BJ (cell line): ENCODE data around the gene CPEB2. TPM values are rescaled to one million over a fixed set of nuclear protein-coding genes. Genes with fewer than 3 reads are reported as not detected.

Experiments
- CTCF ChIA-PET: fragments of 350-600 bp; formaldehyde crosslinking; extraction: SDS; loops from one replicate; lab custom pipeline; 2021; ENCODE audit warnings: antibody characterized with exemption, inconsistent platforms; lab: Yijun Ruan, JAX
- POLR2A ChIA-PET: fragments of 300-600 bp; sonication (Branson Sonifier 250); formaldehyde crosslinking; extraction: SDS; loops from one replicate; lab custom pipeline; 2021; ENCODE audit warnings: antibody characterized with exemption; lab: Charles Lee
- DNase-seq: peaks from one replicate; pipeline ENCODE4 v3.0.0-alpha.2; 2011; ENCODE audit warnings: low read depth
- H3K27me3 ChIP-seq: 2 replicates; pipeline ENCODE4 v1.6.0; 2011; ENCODE audit warnings: low read length; ENCODE audit not compliant: control insufficient read depth, insufficient read depth
- H3K36me3 ChIP-seq: 2 replicates; pipeline ENCODE4 v1.5.1; 2011; ENCODE audit warnings: low read length; ENCODE audit not compliant: control insufficient read depth, insufficient read depth
- H3K4me3 ChIP-seq: 2 replicates; pipeline ENCODE4 v1.5.1; 2011; ENCODE audit warnings: low read depth, mild to moderate bottlenecking, control low read depth, low read length
- polyA plus RNA-seq: library from polyadenylated mRNA; depleted of rRNA; stranded (reverse); fragments of >200 nt; gene quantifications from 2 replicates; pipeline ENCODE4 v1.2.3, GENCODE V29; 2011
- TF ChIP-seq, protein P1 (sequence below): IDR thresholded peaks from 2 replicates; pipeline ENCODE4 v1.5.1; 2011; ENCODE audit warnings: low read depth, mild to moderate bottlenecking, control low read depth, inconsistent platforms, low read length, moderate library complexity; ENCODE audit not compliant: insufficient read depth

The CPEB2 gene
- polyA plus RNA-seq, 1 experiment, result 2.8 TPM

DNA sequence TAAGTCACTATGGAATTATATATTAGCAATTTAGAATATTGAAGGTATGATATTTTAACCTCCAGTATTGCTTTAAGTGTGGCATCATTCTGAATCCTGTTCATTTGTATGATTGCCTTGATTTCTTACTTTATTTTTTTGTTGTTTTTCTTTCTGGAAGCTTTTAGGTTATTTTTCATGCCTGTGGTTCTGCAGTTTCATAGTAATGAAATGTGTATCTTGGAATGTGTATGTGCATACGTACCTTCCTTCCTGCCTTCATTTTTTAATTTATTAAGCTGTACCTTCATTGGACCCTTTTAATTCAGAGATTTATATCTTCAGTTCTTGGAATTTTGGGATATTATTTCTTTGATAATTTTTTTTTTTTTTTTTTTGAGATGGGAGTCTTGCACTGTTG lies 22.1 kb downstream of the CPEB2 start:
- Histone ChIP-seq H3K4me3 (no peak overlapping the region), H3K27me3 (no peaks in the 10 kb centered on the region), H3K36me3 (no peaks in the 10 kb centered on the region)
- DNase-seq, result no peak
- POLR2A ChIA-PET, result interaction anchor here (0.7 kb wide), 1 partner anchor 1132 kb away, joined by 7 read pairs; no protein-coding TSS in a partner anchor
- CTCF ChIA-PET, result interaction anchor here (1.6 kb wide), 1 partner anchor 10 kb away, joined by 4 read pairs; no protein-coding TSS in a partner anchor
- TF ChIP-seq, protein P1, sequence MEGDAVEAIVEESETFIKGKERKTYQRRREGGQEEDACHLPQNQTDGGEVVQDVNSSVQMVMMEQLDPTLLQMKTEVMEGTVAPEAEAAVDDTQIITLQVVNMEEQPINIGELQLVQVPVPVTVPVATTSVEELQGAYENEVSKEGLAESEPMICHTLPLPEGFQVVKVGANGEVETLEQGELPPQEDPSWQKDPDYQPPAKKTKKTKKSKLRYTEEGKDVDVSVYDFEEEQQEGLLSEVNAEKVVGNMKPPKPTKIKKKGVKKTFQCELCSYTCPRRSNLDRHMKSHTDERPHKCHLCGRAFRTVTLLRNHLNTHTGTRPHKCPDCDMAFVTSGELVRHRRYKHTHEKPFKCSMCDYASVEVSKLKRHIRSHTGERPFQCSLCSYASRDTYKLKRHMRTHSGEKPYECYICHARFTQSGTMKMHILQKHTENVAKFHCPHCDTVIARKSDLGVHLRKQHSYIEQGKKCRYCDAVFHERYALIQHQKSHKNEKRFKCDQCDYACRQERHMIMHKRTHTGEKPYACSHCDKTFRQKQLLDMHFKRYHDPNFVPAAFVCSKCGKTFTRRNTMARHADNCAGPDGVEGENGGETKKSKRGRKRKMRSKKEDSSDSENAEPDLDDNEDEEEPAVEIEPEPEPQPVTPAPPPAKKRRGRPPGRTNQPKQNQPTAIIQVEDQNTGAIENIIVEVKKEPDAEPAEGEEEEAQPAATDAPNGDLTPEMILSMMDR, result no peak

DNA sequence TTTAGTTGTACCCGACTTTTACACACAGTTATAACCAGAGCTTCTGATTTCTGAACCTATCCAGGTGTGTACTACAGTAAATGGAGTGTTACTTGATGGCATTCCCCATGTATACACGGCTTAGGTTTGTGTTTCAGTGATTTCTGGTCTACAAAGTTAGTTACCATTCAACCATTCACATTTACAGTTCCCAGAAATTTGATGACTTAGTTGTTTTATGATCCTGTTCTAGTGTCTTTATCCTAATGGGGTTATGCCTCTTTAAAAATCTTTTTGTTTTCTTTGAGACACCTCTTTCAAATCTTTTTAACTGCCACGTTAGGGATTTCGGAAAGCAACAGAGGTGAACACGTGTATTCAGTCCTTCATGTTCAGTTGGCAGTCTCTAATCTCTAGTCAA lies 23.4 kb downstream of the CPEB2 start:
- no peaks in the 10 kb centered on the region for H3K36me3 ChIP-seq
- H3K4me3 ChIP-seq, result no peak overlapping the region
- CTCF ChIA-PET, result no interaction called here
- DNase-seq, result no peak
- POLR2A ChIA-PET, result no interaction called here
- H3K27me3 ChIP-seq, result no peaks in the 10 kb centered on the region
- TF ChIP-seq, protein P1, result no peak

DNA sequence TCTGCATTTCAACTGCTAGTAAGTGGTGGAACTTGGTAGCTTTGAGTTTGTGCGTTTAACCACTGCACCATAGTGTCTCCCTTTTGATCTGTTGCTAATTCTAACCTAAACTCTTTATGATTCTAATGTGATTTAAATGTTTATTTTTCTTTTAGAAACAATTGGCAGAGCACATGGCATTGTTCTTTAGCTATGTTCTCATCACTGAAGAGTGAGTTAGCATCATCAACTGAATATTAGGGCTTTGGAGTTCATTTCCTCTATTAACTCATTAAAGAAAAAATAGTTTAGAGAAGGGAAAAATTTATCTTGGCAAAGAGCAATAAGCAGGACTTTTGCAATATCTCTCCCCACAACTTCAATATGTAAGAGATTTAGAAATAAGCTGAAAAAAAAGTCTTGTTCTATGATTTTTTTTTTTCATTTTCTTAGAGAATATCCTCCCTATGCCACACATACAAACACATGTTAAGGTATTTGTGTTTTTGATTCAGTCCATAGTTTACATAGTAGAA lies 25.7 kb downstream of the CPEB2 start:
- POLR2A ChIA-PET, result no interaction called here
- H3K27me3 ChIP-seq, result no peaks in the 10 kb centered on the region
- CTCF ChIA-PET, result interaction anchor here (0.7 kb wide), 1 partner anchor 26 kb away, joined by 3 read pairs; no protein-coding TSS in a partner anchor
- DNase-seq, result no peak
- H3K4me3 ChIP-seq, result no peak overlapping the region
- TF ChIP-seq, protein P1, result no peak
- H3K36me3 ChIP-seq, result no peaks in the 10 kb centered on the region

DNA sequence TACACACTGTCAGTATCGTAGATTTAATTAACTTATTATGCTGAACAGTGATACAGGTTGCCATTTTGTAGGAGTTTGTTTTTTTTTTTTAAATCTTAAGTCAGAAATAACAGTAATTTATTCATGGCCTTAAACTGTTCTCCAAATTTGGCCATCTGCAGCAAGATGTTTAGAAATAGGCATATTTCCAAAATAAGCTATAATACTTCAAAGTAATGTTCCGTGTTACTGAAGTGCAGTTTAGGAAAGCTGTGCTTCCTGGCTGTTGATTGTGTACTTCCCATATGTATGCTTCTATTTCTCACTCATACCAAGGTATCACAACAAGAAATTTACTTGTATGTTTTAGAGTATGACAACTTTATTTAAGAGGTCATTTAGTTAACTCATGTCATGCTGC lies 28.9 kb downstream of the CPEB2 start:
- CTCF ChIA-PET, result no interaction called here
- POLR2A ChIA-PET, result no interaction called here
- H3K36me3 ChIP-seq, result no peaks in the 10 kb centered on the region
- no peak overlapping the region for H3K4me3 ChIP-seq
- no peaks in the 10 kb centered on the region for H3K27me3 ChIP-seq
- no peak for DNase-seq
- TF ChIP-seq, protein P1, result no peak

DNA sequence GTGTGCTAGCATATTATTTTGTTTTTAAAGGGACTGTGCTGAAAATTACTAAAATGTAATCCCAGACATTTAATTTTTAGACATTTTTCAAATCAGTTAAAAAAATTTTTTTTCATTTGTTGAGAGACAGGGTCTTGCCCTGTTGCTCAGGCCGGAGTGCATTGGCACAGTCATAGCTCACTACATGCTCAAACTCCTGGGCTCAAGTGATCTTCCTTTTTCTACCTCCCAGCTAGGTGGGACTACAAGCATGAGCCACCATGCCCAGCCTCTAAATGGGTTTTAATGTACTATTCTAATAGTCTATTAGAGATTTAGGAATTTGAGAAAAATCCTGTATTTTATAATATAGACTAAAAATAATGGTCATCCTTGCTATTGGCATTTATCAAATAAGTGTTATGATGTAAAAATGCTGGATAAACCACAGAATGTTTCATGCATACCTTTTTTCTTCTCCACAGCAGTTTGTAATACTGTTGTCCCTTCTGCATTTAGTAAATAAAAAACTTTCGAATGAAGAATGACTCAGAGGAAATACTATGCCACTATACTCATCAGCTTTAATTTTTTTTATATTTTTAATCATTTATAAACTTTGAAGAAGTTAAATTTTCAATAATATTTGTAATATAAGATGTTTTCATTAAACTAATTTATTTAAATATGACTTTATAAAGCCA lies 29.9 kb downstream of the CPEB2 start:
- ChIA-PET POLR2A (no interaction called here), CTCF (interaction anchor here (0.6 to 1.4 kb wide), 2 partner anchors 10 to 118 kb away, joined by 3 to 5 read pairs; no protein-coding TSS in a partner anchor)
- Histone ChIP-seq H3K4me3 (no peak overlapping the region), H3K27me3 (no peaks in the 10 kb centered on the region), H3K36me3 (no peaks in the 10 kb centered on the region)
- TF ChIP-seq, protein P1, result no peak
- DNase-seq, result no peak
